Lung (tissue), 12 donors: ENCODE measurements around the gene FLII. TPM values are rescaled to one million over a fixed set of nuclear protein-coding genes. Genes with fewer than 3 reads are reported as not detected.
A peak's percentile ranks its signal among the peaks of the same experiment; 100 is the strongest.

ENCODE experiments used
- ATAC-seq: fragments of 200-7000 bp; cut with Tn5 transposase; one replicate; pipeline ENCODE4 v1.9.1; 2020; ENCODE audit warnings: moderate number of reproducible peaks; ENCODE audit not compliant: insufficient read depth, low FRiP score
- DNase-seq, 3 donors: peaks; one replicate each; pipeline ENCODE4 v3.0.0-alpha.2; 2013 to 2017
- H3K27ac ChIP-seq, 2 donors: one replicate each; pipeline ENCODE4 v1.5.1; 2013; ENCODE audit warnings: mild to moderate bottlenecking in 2 of 2, moderate library complexity in 2 of 2, control low read depth in 1 of 2, inconsistent platforms in 1 of 2, low read depth in 1 of 2, low read length in 1 of 2
- H3K27me3 ChIP-seq, 3 donors: one replicate each; pipeline ENCODE4 v1.5.1; 2013; ENCODE audit warnings: low read length in 2 of 3; ENCODE audit not compliant: control insufficient read depth in 3 of 3, insufficient read depth in 3 of 3
- H3K36me3 ChIP-seq, 4 donors: one replicate each; pipeline ENCODE4 v1.5.1; 2013; ENCODE audit warnings: low read length in 4 of 4, mild to moderate bottlenecking in 1 of 4, moderate library complexity in 1 of 4; ENCODE audit not compliant: control insufficient read depth in 4 of 4, insufficient read depth in 4 of 4
- H3K4me1 ChIP-seq, 5 donors: one replicate each; pipeline ENCODE4 v1.5.1; 2013; ENCODE audit warnings: low read length in 5 of 5, mild to moderate bottlenecking in 2 of 5, moderate library complexity in 1 of 5; ENCODE audit not compliant: control insufficient read depth in 5 of 5, insufficient read depth in 5 of 5
- H3K4me3 ChIP-seq: one replicate; pipeline ENCODE4 v1.5.1; 2013; ENCODE audit warnings: mild to moderate bottlenecking, control low read depth, moderate library complexity
- H3K9ac ChIP-seq, 2 donors: one replicate each; pipeline ENCODE4 v1.5.1; 2013; ENCODE audit warnings: low read length in 2 of 2, control low read depth in 1 of 2; ENCODE audit not compliant: insufficient read depth in 1 of 2
- H3K9me3 ChIP-seq, 4 donors: one replicate each; pipeline ENCODE4 v1.5.1; 2013; ENCODE audit warnings: low read length in 3 of 4, mild to moderate bottlenecking in 1 of 4, moderate library complexity in 1 of 4; ENCODE audit not compliant: control insufficient read depth in 4 of 4, insufficient read depth in 3 of 4
- WGBS, 2 donors: extraction: QIAGEN DNeasy Blood & Tissue Kit; methylation state at CpG; one replicate each; pipeline ENCODE4 v1.1.7; 2013; 5-methylcytosine and 5-hydroxymethylcytosine counted together
- polyA plus RNA-seq, 2 donors: library from polyadenylated mRNA; stranded (reverse); fragments of 200-250 nt; gene quantifications; one replicate each; pipeline ENCODE4 v1.2.1, GENCODE V29; 2013
- total RNA-seq, 2 donors: library from RNA; depleted of rRNA in 1 of 2; stranded (reverse); fragments of >200 nt in 1 of 2; gene quantifications; one replicate each; pipeline ENCODE4 v1.2.1, GENCODE V29; 2014 to 2021
- TF ChIP-seq, protein P1 (sequence below): IDR thresholded peaks from 2 replicates; pipeline ENCODE4 v1.5.1; 2012; ENCODE audit warnings: mild to moderate bottlenecking; ENCODE audit errors: control extremely low read depth, extremely low read depth
- donor health status: control.
- donor health status: control.
- donor health status: Bipolar disorder and iron deficiency.
- donor health status: healthy.
- donor health status: DM: yes; HTN: yes; CAD: no.

FLII gene
- total and polyA plus RNA-seq, 4 donors = 152 to 391 (median 266) TPM

- WGBS, 2 donors = 35 to 42% methylated on average over 9 of the region's 9 CpGs
- TF ChIP-seq, protein P1, sequence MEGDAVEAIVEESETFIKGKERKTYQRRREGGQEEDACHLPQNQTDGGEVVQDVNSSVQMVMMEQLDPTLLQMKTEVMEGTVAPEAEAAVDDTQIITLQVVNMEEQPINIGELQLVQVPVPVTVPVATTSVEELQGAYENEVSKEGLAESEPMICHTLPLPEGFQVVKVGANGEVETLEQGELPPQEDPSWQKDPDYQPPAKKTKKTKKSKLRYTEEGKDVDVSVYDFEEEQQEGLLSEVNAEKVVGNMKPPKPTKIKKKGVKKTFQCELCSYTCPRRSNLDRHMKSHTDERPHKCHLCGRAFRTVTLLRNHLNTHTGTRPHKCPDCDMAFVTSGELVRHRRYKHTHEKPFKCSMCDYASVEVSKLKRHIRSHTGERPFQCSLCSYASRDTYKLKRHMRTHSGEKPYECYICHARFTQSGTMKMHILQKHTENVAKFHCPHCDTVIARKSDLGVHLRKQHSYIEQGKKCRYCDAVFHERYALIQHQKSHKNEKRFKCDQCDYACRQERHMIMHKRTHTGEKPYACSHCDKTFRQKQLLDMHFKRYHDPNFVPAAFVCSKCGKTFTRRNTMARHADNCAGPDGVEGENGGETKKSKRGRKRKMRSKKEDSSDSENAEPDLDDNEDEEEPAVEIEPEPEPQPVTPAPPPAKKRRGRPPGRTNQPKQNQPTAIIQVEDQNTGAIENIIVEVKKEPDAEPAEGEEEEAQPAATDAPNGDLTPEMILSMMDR = peak; percentile 60
- H3K4me3 ChIP-seq = no peak overlapping the region
- peaks cover 3 to 87% (median 31%) of the 10 kb centered on the region in 4 donors for H3K36me3 ChIP-seq
- DNase-seq (peak; percentile 79 to 80 (median 80)), ATAC-seq (peak; percentile 53)
- H3K4me1 ChIP-seq = peaks cover 0 to 3% (median 0%) of the 10 kb centered on the region in 5 donors
- H3K27ac ChIP-seq = peak overlapping the region; percentile 5 to 13
- no peak overlapping the region for H3K9ac ChIP-seq
- no peaks in the 10 kb centered on the region for H3K9me3 ChIP-seq
- no peaks in the 10 kb centered on the region for H3K27me3 ChIP-seq
Observed at GRCh38 chr17:18248300-18248731, 10.2 kb downstream of the FLII start.

DNA sequence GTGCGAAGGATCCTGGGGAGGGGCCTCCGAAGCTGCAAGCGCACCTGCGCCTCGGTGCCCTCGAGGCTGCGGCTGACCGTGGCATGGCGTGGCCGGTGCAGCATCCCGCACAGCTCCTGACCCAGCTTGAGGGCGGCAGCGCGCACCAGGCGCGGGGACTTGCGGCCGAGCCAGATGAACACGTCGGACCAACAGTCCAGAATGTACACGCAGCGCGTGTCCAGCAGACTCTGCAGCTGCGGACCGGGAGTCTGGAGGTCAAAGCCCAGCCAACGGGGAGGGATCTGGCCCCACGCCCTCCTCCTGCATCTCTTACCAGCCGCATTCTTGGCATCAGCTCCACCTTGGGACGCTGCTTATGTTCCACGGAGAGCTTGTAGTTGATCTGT is 10.9 kb downstream of the FLII start:
- H3K4me1 ChIP-seq = peaks cover 0 to 3% (median 0%) of the 10 kb centered on the region in 5 donors
- H3K9me3 ChIP-seq = no peaks in the 10 kb centered on the region
- TF ChIP-seq, protein P1 = no peak
- no peak for DNase-seq
- H3K27me3 ChIP-seq = no peaks in the 10 kb centered on the region
- no peak overlapping the region for H3K4me3 ChIP-seq
- H3K27ac ChIP-seq = no peak overlapping the region
- WGBS, 2 donors = 88 to 95% methylated on average over 28 to 30 of the region's 30 CpGs
- peaks cover 3 to 82% (median 27%) of the 10 kb centered on the region in 4 donors for H3K36me3 ChIP-seq
- H3K9ac ChIP-seq = no peak overlapping the region
- no peak for ATAC-seq

GRCh38 chr17:18246880-18247612 is 11.5 kb downstream of the FLII start:
- DNase-seq (peak; percentile 40 to 67 (median 61)), ATAC-seq (peak; percentile 55)
- H3K27me3 ChIP-seq = no peaks in the 10 kb centered on the region
- H3K4me3 ChIP-seq = no peak overlapping the region
- peaks cover 3 to 82% (median 25%) of the 10 kb centered on the region in 4 donors for H3K36me3 ChIP-seq
- WGBS, 2 donors = 58 to 71% methylated on average over 40 to 46 of the region's 46 CpGs
- TF ChIP-seq, protein P1 = no peak
- no peak overlapping the region for H3K9ac ChIP-seq
- peak overlapping the region in 1 of 2 donors; percentile 69 for H3K27ac ChIP-seq
- H3K9me3 ChIP-seq = no peaks in the 10 kb centered on the region
- H3K4me1 ChIP-seq = peaks cover 0 to 3% (median 0%) of the 10 kb centered on the region in 5 donors
